Measurements from ENCODE around the gene COX7B2.

COX7B2 gene

GRCh38 chr4:46715468-46715867, 193.6 kb downstream of the COX7B2 start:
- no peak for DNase-seq (ENCODE audit: low read depth in 2 of 2)

GRCh38 chr4:46698891-46699290, 210.2 kb downstream of the COX7B2 start:
- no peak for DNase-seq (ENCODE audit: low read depth in 2 of 2)

Data from activated CD8-positive, alpha-beta memory T cell treated with anti-CD3 and anti-CD28 coated beads for 4 hours (primary cell).